PFSK-1 (cell line): Measurements from ENCODE around the gene C6orf15.

Source experiments
- FOXP2 ChIP-seq: optimal IDR thresholded peaks from 2 replicates; pipeline ENCODE3; 2011; ENCODE audit warnings: borderline replicate concordance, control low read depth, inconsistent platforms; ENCODE audit not compliant: insufficient read depth; ENCODE audit errors: extremely low read length, extremely low read depth
- POLR2AphosphoS5 ChIP-seq: IDR thresholded peaks from 2 replicates; pipeline ENCODE4 v1.6.1; 2012; ENCODE audit warnings: low read depth, mild to moderate bottlenecking, control low read depth, low read length, moderate library complexity
- REST ChIP-seq, 2 experiments: IDR thresholded peaks; 2 replicates each; pipeline versions ENCODE4 v1.6.1 to v1.8.0; 2011 to 2012; ENCODE audit warnings: low read depth in 2 of 2, low read length in 2 of 2, control low read depth in 1 of 2, inconsistent platforms in 1 of 2, mild to moderate bottlenecking in 1 of 2, moderate library complexity in 1 of 2; ENCODE audit not compliant: insufficient read depth in 1 of 2
- SIN3A ChIP-seq: IDR thresholded peaks from 2 replicates; pipeline ENCODE4 v1.6.1; 2012; ENCODE audit warnings: mild to moderate bottlenecking, low read length, moderate library complexity, borderline replicate concordance; ENCODE audit not compliant: insufficient read depth
- TAF1 ChIP-seq: IDR thresholded peaks from 2 replicates; pipeline ENCODE4 v1.6.1; 2012; ENCODE audit warnings: low read length, control low read depth, borderline replicate concordance; ENCODE audit not compliant: insufficient read depth

The C6orf15 gene

GRCh38 chr6:31079656-31080261 lies 32.6 kb downstream of the C6orf15 start:
- TF ChIP-seq FOXP2 (no peak), TAF1 (no peak), SIN3A (no peak), REST (IDR thresholded peaks at IDR 0.05; ENCODE audit: insufficient read depth in 1 of 2, low read depth in 2 of 2, low read length in 2 of 2) (no peak), POLR2AphosphoS5 (no peak)

- TF ChIP-seq TAF1 (no peak), POLR2AphosphoS5 (no peak), FOXP2 (no peak), REST (IDR thresholded peaks at IDR 0.05; ENCODE audit: insufficient read depth in 1 of 2, low read depth in 2 of 2, low read length in 2 of 2) (no peak), SIN3A (no peak)
These were observed 35.8 kb downstream of the C6orf15 start for GRCh38 chr6:31076611-31077010.

- TF ChIP-seq POLR2AphosphoS5 (no peak), TAF1 (no peak), SIN3A (no peak), REST (IDR thresholded peaks at IDR 0.05; ENCODE audit: insufficient read depth in 1 of 2, low read depth in 2 of 2, low read length in 2 of 2) (no peak), FOXP2 (no peak)
These were observed 36.8 kb downstream of the C6orf15 start for GRCh38 chr6:31075528-31075927.

- TF ChIP-seq TAF1 (no peak), SIN3A (no peak), FOXP2 (no peak), REST (IDR thresholded peaks at IDR 0.05; ENCODE audit: insufficient read depth in 1 of 2, low read depth in 2 of 2, low read length in 2 of 2) (no peak), POLR2AphosphoS5 (no peak)
These were observed 38.0 kb downstream of the C6orf15 start for GRCh38 chr6:31074401-31074800.
